IPS-18a (cell line): ENCODE measurements around the gene TRRAP.

Experiments used
- H3K27ac ChIP-seq: one replicate; pipeline ENCODE4 v1.5.1; 2013; ENCODE audit warnings: low read length
- H3K27me3 ChIP-seq: one replicate; pipeline ENCODE4 v1.6.1; 2013; ENCODE audit warnings: mild to moderate bottlenecking, low read length; ENCODE audit not compliant: control insufficient read depth, insufficient read depth
- H3K36me3 ChIP-seq: one replicate; pipeline ENCODE4 v1.6.1; 2013; ENCODE audit warnings: low read depth, low read length; ENCODE audit not compliant: control insufficient read depth
- H3K4me1 ChIP-seq: one replicate; pipeline ENCODE4 v1.6.1; 2013; ENCODE audit warnings: low read depth, low read length; ENCODE audit not compliant: control insufficient read depth
- H3K4me3 ChIP-seq: one replicate; pipeline ENCODE4 v1.5.1; 2013; ENCODE audit warnings: low read length
- H3K9ac ChIP-seq: one replicate; pipeline ENCODE4 v1.6.1; 2013; ENCODE audit warnings: mild to moderate bottlenecking, low read length, moderate library complexity
- H3K9me3 ChIP-seq: one replicate; pipeline ENCODE4 v1.6.1; 2013; ENCODE audit warnings: low read depth, low read length; ENCODE audit not compliant: control insufficient read depth

TRRAP gene

DNA sequence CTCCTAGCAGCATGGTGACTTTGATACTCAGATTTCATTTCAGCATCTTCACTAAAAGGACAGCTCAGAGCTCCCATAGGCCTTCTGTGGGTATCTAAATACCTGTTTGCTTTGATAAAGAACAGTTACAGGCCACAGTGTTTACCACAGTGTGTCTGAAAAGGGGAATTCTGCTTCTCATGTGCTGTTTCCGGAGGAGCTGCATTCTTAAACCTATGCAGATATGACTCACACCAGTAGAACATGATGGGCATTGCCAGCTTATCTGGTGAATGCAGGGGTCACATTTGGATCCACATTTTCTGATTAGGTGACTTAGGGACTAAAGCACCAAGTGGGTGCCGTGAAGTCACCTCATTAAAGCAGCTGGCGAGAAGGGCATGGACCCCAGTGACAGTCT, 52.6 kb downstream of the TRRAP start:
- Histone ChIP-seq H3K36me3 (peaks cover 91% of the 10 kb centered on the region), H3K27ac (no peak overlapping the region), H3K4me3 (no peak overlapping the region), H3K9ac (no peak overlapping the region), H3K27me3 (no peaks in the 10 kb centered on the region), H3K9me3 (no peaks in the 10 kb centered on the region), H3K4me1 (no peaks in the 10 kb centered on the region)

DNA sequence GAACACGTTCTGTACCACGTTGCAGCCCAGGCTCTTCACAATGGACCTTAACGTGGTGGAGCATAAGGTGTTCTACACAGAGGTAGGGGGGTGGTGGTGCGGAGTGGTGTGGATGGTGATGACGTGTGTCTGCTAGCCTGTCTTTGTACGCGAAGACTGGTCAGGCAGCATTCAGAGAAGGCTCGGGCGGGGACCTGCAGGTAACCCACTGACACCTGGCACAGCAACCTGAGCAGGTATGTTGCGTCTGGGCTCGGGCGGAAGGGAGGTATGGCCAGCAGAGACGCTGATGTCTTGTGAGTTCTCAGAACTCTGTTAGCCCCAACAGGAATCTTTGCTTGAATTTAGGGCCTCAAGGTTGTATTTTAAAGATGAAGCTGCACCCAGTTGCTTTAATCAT, 55.0 kb downstream of the TRRAP start:
- Histone ChIP-seq H3K36me3 (peaks cover 94% of the 10 kb centered on the region), H3K9ac (no peak overlapping the region), H3K27me3 (no peaks in the 10 kb centered on the region), H3K4me3 (no peak overlapping the region), H3K27ac (no peak overlapping the region), H3K9me3 (no peaks in the 10 kb centered on the region), H3K4me1 (no peaks in the 10 kb centered on the region)

DNA sequence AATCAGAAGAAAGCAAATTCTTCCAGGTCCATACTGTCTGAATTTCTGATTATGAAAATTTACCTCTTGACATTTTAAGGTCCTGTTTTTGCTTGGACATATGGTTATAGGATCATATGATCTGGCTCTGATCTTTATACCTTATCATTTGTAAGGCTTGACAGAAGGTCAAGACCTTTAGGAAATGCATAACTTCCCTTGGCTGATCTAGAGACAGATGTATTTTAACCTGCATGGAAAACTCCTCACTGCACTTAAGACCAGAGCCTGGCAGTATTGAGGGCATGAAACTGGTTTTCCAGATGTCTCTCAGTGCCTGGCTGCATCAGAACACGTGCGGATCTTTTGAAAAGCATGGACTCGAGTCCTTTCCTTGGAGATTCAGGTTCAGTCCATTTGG, 55.9 kb downstream of the TRRAP start:
- Histone ChIP-seq H3K36me3 (peaks cover 94% of the 10 kb centered on the region), H3K27me3 (no peaks in the 10 kb centered on the region), H3K27ac (no peak overlapping the region), H3K4me1 (no peaks in the 10 kb centered on the region), H3K9me3 (no peaks in the 10 kb centered on the region), H3K9ac (no peak overlapping the region), H3K4me3 (no peak overlapping the region)

DNA sequence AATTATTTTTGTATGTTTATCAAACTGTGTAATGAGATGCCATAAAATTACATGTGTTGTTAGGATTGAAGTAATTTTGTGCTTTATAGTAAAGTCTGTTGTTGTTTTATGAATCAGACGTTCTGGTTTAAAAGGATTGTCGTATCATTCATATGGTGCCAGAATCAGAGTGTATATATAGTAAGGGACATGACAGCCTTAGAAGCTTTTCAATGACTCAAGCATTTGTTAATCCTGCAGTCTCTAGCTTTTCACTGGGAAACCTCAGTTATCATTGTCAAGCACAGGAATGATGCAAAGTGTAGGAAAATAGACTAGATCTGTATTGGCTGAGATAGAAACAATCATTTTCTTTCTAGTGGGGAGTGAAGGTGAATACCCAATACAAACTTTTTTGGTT, 57.5 kb downstream of the TRRAP start:
- H3K4me1 ChIP-seq: no peaks in the 10 kb centered on the region
- H3K9me3 ChIP-seq: no peaks in the 10 kb centered on the region
- H3K27ac ChIP-seq: no peak overlapping the region
- no peaks in the 10 kb centered on the region for H3K27me3 ChIP-seq
- H3K9ac ChIP-seq: no peak overlapping the region
- peaks cover 92% of the 10 kb centered on the region for H3K36me3 ChIP-seq
- no peak overlapping the region for H3K4me3 ChIP-seq

DNA sequence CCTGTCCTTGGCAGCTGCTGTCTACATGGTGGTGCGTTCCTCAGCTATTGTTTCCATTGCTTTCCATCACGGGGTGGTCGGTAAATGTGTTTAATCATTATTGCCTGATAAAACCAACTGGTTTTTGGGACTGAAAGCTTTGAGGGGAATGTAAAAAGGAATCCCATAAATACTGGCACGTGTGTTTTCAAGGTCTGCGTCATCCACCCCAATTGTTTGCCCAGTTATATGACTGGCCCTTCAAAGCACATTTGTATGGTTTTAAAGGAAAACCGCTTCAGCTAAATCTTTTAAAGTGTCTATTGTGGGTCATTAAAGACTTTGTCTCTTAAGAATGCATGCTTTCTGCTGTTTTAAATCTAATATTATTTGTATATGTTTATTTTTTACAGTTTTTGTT, 65.0 kb downstream of the TRRAP start:
- Histone ChIP-seq H3K9ac (no peak overlapping the region), H3K27me3 (no peaks in the 10 kb centered on the region), H3K4me3 (no peak overlapping the region), H3K27ac (no peak overlapping the region), H3K36me3 (peaks cover 76% of the 10 kb centered on the region), H3K9me3 (no peaks in the 10 kb centered on the region), H3K4me1 (no peaks in the 10 kb centered on the region)

DNA sequence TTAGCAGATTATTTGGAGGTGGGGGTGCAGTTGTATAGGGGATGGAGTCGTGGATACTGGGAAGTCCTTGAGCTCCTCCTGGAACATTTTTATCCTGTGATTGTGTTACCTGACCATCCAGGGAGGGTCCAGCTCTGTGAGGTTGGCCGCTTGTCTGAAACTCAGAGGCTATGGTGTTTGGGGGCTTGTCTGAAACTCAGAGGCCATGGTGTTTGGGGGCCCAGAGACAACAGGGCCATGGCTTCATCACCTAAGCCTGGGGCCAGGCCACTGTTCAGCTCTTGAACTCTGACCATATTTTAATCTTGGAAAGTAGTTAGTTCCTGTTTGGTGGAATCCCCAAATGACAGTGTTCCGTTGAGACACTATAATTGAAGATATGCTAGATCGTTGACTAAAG, 66.1 kb downstream of the TRRAP start:
- H3K4me1 ChIP-seq: no peaks in the 10 kb centered on the region
- H3K27me3 ChIP-seq: no peaks in the 10 kb centered on the region
- H3K9me3 ChIP-seq: no peaks in the 10 kb centered on the region
- H3K27ac ChIP-seq: no peak overlapping the region
- H3K9ac ChIP-seq: no peak overlapping the region
- no peak overlapping the region for H3K4me3 ChIP-seq
- peaks cover 76% of the 10 kb centered on the region for H3K36me3 ChIP-seq

DNA sequence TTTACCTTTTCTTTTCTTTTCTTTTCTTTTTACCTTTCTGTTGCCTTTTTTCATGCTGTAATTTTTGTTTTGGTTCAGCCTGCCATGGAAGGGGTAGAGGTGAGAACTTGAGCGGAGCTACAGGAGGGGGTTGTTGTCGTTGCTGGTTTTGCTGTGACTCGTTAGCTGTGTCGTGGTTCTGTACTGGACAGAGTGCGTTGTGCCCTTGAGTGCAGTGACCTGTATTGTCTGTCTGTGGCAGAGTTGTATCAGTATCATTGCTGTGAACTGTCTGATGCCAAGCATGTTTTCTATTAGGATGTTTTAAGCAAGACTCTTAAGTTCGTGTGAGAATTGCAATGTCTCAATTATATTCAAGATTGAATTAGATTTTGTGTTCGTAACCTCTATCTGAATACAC, 67.5 kb downstream of the TRRAP start:
- no peak overlapping the region for H3K9ac ChIP-seq
- H3K4me1 ChIP-seq: no peaks in the 10 kb centered on the region
- H3K27ac ChIP-seq: no peak overlapping the region
- no peaks in the 10 kb centered on the region for H3K9me3 ChIP-seq
- H3K27me3 ChIP-seq: no peaks in the 10 kb centered on the region
- no peak overlapping the region for H3K4me3 ChIP-seq
- H3K36me3 ChIP-seq: peaks cover 79% of the 10 kb centered on the region

DNA sequence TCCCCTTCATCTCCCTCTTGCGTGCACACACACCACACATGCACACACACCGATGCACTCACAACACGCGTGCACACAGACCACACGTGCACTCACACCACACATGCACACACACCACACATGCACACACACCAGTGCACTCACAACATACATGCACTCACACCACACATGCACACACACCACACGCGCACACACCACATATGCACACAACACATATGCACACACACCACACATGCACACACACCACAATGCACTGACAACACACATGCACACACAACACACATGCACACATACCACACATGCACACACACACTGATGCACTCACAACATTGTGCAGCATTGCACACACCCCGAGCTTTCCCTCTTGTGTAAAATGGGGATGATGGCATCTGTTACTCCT, 68.1 kb downstream of the TRRAP start:
- H3K36me3 ChIP-seq: peaks cover 79% of the 10 kb centered on the region

DNA sequence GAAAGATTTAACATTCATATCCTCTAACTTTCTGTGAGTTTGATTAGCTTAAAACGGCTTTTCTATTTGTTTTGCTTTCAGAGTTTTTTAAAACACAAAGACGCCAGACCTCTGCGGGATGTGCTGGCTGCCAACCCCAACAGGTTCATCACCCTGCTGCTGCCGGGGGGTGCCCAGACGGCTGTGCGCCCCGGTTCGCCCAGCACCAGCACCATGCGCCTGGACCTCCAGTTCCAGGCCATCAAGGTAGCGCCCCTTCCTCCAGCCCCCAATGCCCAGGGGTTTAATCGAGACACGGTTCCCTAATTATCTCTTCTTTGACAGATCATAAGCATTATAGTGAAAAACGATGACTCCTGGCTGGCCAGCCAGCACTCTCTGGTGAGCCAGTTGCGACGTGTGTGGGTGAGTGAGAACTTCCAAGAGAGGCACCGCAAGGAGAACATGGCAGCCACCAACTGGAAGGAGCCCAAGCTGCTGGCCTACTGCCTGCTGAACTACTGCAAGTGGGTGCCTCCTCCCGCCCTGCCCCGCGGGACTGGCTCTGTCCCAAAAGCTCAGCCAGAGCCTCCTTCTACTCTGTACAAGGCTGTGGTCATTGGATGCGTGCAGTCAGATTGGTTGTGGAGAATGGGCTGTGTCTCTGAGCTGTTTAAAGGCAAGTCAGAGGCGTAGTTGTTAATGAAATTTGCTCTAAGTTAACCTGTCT, 71.2 kb downstream of the TRRAP start:
- H3K9ac ChIP-seq: no peak overlapping the region
- no peak overlapping the region for H3K27ac ChIP-seq
- H3K27me3 ChIP-seq: no peaks in the 10 kb centered on the region
- H3K9me3 ChIP-seq: no peaks in the 10 kb centered on the region
- no peaks in the 10 kb centered on the region for H3K4me1 ChIP-seq
- no peak overlapping the region for H3K4me3 ChIP-seq
- H3K36me3 ChIP-seq: peaks cover 84% of the 10 kb centered on the region

More for the DNA sequence above, 68.1 kb downstream of the TRRAP start:
- Histone ChIP-seq H3K27ac (no peak overlapping the region), H3K9me3 (no peaks in the 10 kb centered on the region), H3K4me3 (no peak overlapping the region), H3K27me3 (no peaks in the 10 kb centered on the region), H3K9ac (no peak overlapping the region), H3K4me1 (no peaks in the 10 kb centered on the region)

DNA sequence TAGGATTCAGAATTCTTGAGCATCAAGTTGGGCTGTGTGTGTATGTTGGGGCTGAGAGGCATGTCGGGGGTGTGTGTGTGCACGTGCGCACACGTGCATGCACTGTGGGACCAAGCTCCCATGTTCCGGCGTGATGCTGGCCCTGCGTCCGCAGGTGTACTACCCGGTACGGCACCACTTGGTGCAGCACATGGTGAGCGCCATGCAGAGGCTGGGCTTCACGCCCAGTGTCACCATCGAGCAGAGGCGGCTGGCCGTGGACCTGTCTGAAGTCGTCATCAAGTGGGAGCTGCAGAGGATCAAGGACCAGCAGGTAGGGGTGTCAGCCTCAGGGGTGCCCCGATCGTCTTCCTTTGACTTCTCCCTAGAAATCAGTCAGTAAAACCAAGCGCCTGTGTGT, 77.7 kb downstream of the TRRAP start:
- Histone ChIP-seq H3K27ac (no peak overlapping the region), H3K9ac (no peak overlapping the region), H3K27me3 (no peaks in the 10 kb centered on the region), H3K9me3 (no peaks in the 10 kb centered on the region), H3K4me3 (no peak overlapping the region), H3K36me3 (peaks cover 86% of the 10 kb centered on the region), H3K4me1 (no peaks in the 10 kb centered on the region)

DNA sequence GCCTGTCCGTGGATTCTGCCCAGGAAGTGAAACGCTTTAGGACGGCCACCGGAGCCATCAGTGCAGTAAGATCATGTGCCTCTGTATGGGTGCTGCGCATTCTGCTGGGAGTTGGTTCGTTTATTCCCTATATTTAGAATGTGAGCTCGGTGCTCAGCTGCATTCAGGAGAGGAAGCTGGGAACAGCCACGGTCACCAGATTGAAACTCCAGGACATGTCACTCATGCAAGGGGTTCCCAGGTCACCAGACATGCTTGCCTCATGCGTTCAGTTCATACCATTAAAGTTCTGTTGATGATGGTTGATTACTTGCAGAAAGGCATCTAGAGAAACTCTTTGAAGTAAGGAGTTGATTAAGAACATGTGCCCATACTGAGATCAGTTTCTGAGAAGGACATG, 78.1 kb downstream of the TRRAP start:
- Histone ChIP-seq H3K36me3 (peaks cover 86% of the 10 kb centered on the region), H3K27me3 (no peaks in the 10 kb centered on the region), H3K9ac (no peak overlapping the region), H3K4me3 (no peak overlapping the region), H3K4me1 (no peaks in the 10 kb centered on the region), H3K27ac (no peak overlapping the region), H3K9me3 (no peaks in the 10 kb centered on the region)

DNA sequence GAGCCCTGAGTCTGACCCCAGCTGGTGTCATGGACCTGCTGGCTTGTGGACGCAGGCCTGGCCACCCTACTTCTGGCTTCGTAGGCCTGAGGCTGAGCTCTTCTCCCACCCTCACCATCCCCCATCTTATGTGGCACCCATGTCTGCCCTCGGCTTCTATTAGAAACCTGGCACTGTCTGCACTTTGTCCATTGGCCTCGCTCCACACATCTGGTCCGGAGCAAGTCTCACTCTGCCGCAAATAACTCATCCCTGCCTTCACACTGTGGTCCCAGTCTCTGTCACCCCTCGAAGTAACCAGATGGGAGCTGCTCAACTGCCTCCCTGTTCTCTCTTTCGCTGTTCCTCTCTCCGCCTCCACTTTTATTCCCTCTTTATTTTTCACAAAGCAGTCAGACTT, 78.6 kb downstream of the TRRAP start:
- H3K27ac ChIP-seq: no peak overlapping the region
- H3K9ac ChIP-seq: no peak overlapping the region
- H3K4me1 ChIP-seq: no peaks in the 10 kb centered on the region
- H3K36me3 ChIP-seq: peaks cover 86% of the 10 kb centered on the region
- H3K9me3 ChIP-seq: no peaks in the 10 kb centered on the region
- H3K27me3 ChIP-seq: no peaks in the 10 kb centered on the region
- H3K4me3 ChIP-seq: no peak overlapping the region
